ENCODE data around the gene FAM9C.
"Not testable (repeated sequence)": the region's sequence is repeated elsewhere in the genome, so short reads cannot be mapped to it uniquely, and the experiment has no call there.

The FAM9C gene

DNA sequence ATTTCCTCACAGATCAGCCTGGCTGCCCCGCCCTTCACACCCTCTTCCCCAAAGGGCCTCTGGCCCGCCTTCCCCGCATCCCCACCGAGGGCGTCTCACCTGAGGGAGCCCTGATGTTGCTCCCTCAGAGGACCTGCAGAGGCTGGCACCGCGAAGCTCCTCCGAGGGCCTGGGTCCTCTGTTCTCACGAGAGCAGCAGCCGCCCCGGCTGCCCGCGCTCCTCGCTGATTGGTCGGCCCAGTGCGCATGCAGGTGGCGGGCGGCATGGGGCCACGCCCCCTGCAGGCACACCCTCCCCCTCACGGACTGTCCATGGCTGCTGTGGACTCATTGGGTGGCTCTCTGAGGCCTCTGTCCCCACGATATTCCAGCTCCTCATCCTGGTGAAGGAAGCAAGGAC is at the start of gene FAM9C:
TSS of gene FAM9C (minus strand) at position 180 of the 400 bp plus-strand sequence. CDS start 831 bp downstream, outside the sequence.
- no peak for DNase-seq

GRCh38 chrX:13093529-13094140 is 49.2 kb upstream of the FAM9C start:
- no peak for DNase-seq

GRCh38 chrX:13092455-13092941 is 48.1 kb upstream of the FAM9C start:
- peak; percentile 88 for DNase-seq

GRCh38 chrX:13091111-13091765 is 46.8 kb upstream of the FAM9C start:
- peak; percentile 9 for DNase-seq

DNA sequence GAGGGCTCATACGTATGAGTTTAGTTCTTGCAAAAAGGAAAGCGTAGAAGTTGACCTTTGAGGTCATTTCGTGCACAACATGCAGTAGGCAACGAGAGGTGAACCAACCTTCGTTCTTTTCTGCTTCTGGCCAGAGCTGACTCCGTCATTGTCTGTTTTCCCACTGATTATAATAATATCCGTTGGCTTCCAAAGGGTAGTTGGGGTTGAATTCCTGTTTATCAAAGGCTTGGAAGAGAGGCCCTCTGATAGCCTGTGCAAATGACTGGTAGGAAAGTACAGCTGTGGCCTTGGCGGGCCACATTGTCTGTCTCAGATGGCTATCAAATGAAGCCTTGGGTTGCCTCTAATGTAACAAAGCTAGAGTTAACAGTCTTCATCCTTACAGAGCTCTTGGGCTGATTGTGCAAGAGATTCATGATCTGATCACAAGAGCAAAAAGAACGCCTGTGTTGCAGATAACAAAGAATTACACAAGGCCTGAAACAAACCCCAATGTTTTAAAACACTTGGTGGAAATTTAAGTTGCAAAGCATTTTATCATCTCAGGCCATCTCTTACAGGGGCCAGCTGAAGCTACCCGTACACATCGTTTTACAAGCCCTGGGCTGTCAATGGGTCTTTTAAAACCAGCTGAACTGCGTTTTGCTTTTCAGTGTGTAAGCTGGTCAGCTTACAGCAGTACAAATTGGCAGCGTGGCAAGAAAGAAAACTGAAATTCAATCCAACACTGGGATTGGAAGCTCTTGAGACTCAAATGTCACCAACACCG is 46.1 kb upstream of the FAM9C start:
- peak; percentile 3 for DNase-seq

DNA sequence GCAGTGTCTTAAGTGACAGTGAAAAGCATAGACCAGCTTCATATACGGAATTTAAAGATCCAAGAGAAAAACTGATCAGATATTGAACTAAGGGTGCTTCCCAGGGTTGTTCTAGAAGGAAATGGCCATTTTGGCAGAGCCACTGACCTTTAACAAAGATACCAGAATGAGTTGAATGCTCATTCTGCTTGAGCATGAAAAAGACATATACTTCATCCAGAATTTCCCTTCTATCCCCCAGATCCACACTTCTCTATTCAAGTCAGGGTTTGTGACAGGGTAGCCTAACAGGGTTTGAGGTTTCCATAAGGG is 45.6 kb upstream of the FAM9C start:
- DNase-seq: no peak

- peak; percentile 5 for DNase-seq
Observed at GRCh38 chrX:13088156-13088487, 43.7 kb upstream of the FAM9C start.

- peak; percentile 82 for DNase-seq
Observed at GRCh38 chrX:13087322-13088155, 43.1 kb upstream of the FAM9C start.

DNA sequence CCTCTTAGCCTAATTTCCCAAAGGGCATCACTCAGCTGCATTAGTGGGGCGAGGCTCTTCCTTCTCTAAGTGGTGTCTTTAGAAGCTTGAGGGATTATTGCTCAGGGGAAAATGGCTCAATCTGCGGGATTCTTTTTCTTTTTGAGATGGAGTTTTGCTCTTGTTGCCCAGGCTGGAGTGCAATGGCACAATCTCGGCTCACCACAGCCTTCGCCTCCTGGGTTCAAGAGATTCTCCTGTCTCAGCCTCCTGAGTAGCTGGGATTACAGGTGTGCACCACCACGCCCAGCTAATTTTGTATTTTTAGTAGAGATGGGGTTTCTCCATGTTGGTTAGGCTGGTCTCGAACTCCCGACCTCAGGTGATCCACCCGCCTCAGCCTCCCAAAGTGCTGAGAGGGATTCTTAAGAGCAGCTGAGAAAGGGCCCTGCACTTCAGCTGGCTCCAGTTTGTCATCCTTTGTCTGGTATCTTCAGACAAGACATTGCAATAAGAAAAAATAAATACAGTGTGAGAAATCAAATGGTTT is 42.4 kb upstream of the FAM9C start:
- DNase-seq: not testable (repeated sequence)

DNA sequence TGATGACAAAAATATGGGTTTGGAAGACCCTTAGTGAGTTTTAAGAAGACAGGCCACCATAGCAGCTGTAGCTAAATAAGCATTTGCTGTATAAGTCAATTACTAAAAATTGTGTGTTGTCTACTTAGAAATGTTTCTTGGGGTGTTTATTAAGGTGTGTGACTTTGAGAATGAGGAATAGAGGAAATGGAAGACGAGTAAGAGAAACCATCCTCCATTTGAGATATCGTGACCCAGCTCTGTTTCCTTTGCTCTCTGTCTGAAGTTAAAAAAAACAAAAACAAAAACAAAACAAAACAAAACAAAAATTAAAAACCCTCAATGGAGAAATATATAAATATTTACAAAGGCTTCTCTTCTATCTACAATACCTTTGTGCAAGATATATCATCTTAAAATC is 41.7 kb upstream of the FAM9C start:
- DNase-seq: no peak

GRCh38 chrX:13085526-13085925 is 41.1 kb upstream of the FAM9C start:
- peak; percentile 51 for DNase-seq

DNA sequence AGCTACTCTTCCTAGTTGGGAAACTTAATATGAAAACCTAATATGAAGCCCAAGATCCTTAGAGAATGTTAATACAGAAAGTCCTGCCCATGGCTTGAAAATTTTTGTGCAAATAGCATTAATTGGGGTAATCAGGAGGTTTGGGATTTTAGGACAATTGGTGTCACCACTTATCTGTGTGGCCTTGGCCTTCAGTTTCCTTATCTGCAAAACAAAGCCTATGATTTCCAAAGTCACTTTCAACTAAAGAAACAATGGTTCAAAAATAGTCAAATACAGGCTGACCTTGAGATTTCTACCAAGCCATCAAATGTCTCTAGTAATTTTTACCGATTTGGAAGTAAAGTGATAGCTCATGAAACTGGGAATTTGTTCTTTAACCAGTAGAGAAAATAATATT is 40.2 kb upstream of the FAM9C start:
- DNase-seq: no peak

GRCh38 chrX:13083755-13084326 is 39.4 kb upstream of the FAM9C start:
- DNase-seq: peak; percentile 4

DNA sequence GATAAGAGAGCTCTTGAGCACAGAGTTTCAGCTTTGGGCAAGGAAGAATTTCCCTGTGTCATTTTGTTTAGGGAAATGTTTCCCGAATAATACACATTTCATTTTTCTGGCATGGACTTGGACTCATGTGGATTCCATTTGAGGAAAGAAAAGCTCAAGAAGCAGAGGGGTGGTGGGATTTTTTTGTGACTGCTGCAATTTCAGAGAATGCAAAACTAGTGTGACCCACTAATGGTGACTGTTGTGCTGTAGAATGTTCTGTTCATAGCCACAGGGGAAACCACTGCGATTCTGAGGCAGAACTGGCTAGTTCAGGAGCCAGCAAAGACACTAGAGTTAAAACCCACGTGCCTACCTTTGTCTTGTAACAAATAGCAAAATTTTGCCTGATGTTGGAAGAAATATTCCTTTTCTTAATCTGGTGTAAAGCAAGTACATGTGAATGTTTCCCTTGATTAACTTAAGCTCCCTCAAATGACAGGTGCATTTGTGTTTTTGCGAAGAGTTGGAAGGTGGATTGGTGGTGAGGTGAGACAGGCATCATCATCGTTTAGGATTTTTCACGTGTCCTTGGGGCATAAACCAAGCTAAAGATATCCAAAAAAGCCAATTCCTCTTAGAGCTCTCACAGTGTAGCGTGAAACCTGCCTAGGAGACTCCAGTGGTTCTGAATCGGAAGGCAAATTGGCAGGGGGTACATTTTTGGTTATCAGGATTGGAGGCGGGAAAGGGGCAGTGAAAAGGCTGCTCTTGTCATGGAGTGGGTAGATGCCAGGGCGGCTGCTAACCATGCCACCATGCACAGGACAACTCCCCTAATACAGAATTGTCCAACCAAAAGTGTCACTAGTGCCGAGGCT is 38.0 kb upstream of the FAM9C start:
- peak; percentile 3 for DNase-seq

DNA sequence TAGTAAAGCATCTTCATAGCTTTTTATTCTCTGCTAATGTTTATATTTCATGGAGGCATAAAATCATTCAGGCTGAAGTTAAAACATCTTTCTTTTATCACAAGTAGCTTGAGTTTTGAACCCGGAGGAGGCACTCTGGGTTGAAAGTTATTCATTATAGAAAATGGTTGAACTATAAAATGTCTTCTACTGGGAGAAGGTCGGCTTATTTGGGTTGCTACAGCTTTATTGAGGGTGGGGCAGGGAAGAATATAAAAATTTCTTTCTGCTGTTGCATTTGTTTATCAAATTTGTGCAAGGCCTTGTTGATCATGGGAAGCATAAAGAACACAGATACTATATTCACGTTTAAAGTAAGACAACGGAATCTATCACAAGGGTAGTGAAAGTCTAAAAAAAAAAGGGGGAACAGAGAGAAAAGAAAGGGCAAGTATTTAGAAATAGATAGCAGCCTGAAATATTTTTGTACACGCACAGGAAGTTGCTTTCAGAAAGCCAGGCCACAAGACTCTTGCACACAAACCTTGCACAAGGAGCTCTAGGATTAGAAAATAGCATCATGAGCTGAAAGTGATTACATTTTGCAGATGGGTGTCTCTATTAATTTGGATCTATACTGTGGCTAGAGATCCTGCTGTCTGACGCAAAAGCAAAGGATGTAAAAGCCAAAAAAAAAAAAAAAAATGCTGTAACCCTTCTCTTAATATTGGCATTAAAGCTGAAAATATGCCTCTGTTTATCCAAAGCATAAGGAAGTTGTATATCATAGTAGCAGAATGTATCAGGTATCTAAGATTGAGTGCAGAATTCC is 37.2 kb upstream of the FAM9C start:
- peak; percentile 5 for DNase-seq

DNA sequence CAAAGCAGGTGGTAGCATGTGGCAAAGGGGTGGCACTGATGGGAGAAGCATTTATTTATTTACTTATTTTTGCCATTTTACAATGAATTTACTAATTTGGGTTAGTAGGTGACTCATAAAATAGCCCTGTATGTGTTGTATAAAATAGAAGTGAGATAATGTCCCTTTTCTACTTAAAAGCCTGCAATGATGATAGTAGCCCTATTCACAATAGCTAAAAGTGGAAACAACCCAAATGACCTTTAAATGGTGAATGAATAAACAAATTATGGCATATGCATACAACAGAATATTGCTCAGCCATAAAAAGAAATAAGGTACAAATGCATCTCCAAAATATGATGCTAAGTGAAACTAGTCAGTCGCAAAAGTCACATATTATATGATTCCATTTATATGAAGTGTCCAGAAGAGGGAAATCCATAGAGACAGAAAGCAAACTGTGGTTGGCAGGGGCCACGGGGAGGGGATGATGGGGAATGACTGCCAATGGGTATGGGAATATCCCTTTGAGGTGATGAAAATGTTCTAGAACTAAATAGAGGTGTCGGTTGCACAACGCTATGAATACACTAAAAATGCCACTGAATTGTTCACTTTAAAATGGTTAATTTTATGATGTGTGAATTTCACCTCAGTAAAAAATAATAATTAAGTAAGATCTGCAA is 35.8 kb upstream of the FAM9C start:
- DNase-seq: no peak

DNA sequence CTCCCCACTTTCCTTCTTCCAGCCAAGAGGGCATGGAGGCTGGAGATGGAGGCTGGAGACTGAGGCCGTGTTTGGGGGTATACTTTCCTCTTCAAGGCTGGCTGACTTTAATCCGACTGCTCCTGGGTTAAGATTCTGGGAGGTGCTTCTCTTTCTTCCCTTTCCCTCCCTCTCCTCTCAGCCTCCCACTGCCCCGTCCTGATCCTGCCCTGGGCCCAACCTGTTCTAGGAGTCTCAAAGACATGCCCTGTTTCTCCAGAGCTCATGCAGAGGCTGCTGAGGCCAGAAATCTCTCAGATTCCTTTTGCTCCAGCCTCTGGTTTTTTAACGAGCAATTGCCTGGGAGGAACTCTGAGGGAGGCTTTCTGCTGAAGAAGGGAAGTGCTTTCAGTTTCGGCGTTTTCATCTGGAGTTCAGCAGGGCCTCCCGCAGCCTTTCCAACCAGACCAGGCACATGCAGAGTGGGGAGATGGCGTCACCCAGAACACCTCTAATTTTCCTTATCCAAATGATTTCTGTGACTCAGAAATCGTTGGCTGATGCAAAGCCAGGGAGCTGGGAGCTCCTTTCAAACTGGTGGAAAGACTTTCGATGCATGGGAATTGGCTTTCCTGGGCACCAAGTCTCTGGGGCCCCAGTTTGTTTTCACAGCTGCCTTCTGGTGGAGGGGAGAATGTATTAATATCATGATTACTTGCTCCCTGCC is 34.5 kb upstream of the FAM9C start:
- DNase-seq: no peak

DNA sequence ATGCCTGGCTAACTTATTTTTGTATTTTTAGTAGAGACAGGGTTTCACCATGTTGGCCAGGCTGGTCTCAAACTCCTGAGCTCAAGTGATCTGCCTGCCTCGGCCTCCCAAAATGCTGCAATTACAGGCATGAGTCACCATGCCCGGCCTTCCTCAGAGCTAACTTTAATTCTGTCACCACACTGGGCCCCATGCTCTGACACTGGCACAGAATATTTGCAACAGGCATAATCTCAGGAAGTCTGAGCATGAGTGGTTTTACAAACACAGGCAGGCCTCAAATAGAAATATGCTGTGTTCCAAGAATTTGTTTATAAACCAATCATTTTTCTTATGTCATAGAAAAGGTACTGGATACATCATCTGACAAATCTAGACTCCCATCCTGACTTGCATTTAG is 32.7 kb upstream of the FAM9C start:
- DNase-seq: peak; percentile 34

GRCh38 chrX:13076176-13076961 is 31.9 kb upstream of the FAM9C start:
- no peak for DNase-seq
